H9 (cell line): ENCODE results near the gene CELF5. TPM values are rescaled to one million over a fixed set of nuclear protein-coding genes. Genes with fewer than 3 reads are reported as not detected.

ENCODE experiments used
- DNase-seq: peaks from one replicate; pipeline ENCODE4 v3.0.0-alpha.2; 2017
- H2AFZ ChIP-seq: one replicate; pipeline ENCODE4 v1.6.1; 2013; ENCODE audit warnings: mild to moderate bottlenecking, low read length, control low read depth, moderate library complexity
- H2AK5ac ChIP-seq: 2 replicates; pipeline ENCODE4 v1.6.1; 2013; ENCODE audit warnings: low read length, control low read depth, mixed read lengths; ENCODE audit not compliant: insufficient read length
- H2BK120ac ChIP-seq: one replicate; pipeline ENCODE4 v1.6.1; 2013; ENCODE audit warnings: low read depth, mild to moderate bottlenecking, low read length, control low read depth, inconsistent platforms; ENCODE audit not compliant: poor library complexity, severe bottlenecking
- H2BK12ac ChIP-seq: 2 replicates; pipeline ENCODE4 v1.6.1; 2013; ENCODE audit warnings: low read length, control low read depth, mixed read lengths, low read depth; ENCODE audit not compliant: insufficient read length
- H2BK15ac ChIP-seq: 2 replicates; pipeline ENCODE4 v1.6.1; 2013; ENCODE audit warnings: low read depth, low read length, control low read depth
- H2BK20ac ChIP-seq: one replicate; pipeline ENCODE4 v1.6.1; 2013; ENCODE audit warnings: low read depth, mild to moderate bottlenecking, low read length, control low read depth, inconsistent platforms; ENCODE audit not compliant: poor library complexity, severe bottlenecking
- H2BK5ac ChIP-seq: 2 replicates; pipeline ENCODE4 v1.6.1; 2013; ENCODE audit warnings: low read length, control low read depth, mixed read lengths; ENCODE audit not compliant: insufficient read length
- H3K14ac ChIP-seq: 2 replicates; pipeline ENCODE4 v1.6.1; 2013; ENCODE audit warnings: low read length, control low read depth; ENCODE audit not compliant: insufficient read depth
- H3K18ac ChIP-seq: 2 replicates; pipeline ENCODE4 v1.6.1; 2013; ENCODE audit warnings: low read depth, mild to moderate bottlenecking, mixed read lengths, low read length, control low read depth; ENCODE audit not compliant: insufficient read length
- H3K23ac ChIP-seq: 2 replicates; pipeline ENCODE4 v1.6.1; 2013; ENCODE audit warnings: low read length, control low read depth, mixed read lengths, low read depth; ENCODE audit not compliant: insufficient read length
- H3K23me2 ChIP-seq: 2 replicates; pipeline ENCODE4 v1.6.1; 2013; ENCODE audit warnings: low read depth, mild to moderate bottlenecking, mixed read lengths, low read length, control low read depth; ENCODE audit not compliant: insufficient read length, poor library complexity, severe bottlenecking
- H3K27ac ChIP-seq: 2 replicates; pipeline ENCODE4 v1.5.1; 2013; ENCODE audit warnings: low read length, control low read depth, mixed read lengths, low read depth; ENCODE audit not compliant: insufficient read length
- H3K27me3 ChIP-seq: 2 replicates; pipeline ENCODE4 v1.6.1; 2013; ENCODE audit warnings: low read length, control low read depth, inconsistent platforms; ENCODE audit not compliant: insufficient read depth
- H3K4ac ChIP-seq: 2 replicates; pipeline ENCODE4 v1.6.1; 2013; ENCODE audit warnings: low read depth, mild to moderate bottlenecking, control low read depth, inconsistent platforms, low read length, moderate library complexity
- H3K4me1 ChIP-seq: 2 replicates; pipeline ENCODE4 v1.6.1; 2013; ENCODE audit warnings: low read length, control low read depth, inconsistent platforms; ENCODE audit not compliant: insufficient read depth
- H3K4me2 ChIP-seq: 2 replicates; pipeline ENCODE4 v1.6.1; 2013; ENCODE audit warnings: low read length, control low read depth, mixed read lengths; ENCODE audit not compliant: insufficient read length, insufficient read depth
- H3K56ac ChIP-seq: 2 replicates; pipeline ENCODE4 v1.6.1; 2013; ENCODE audit warnings: low read depth, mild to moderate bottlenecking, mixed read lengths, low read length, control low read depth; ENCODE audit not compliant: insufficient read length
- H3K79me1 ChIP-seq: 2 replicates; pipeline ENCODE4 v1.6.1; 2013; ENCODE audit warnings: low read depth, mild to moderate bottlenecking, moderate library complexity, low read length, control low read depth, inconsistent platforms; ENCODE audit not compliant: insufficient read depth, poor library complexity, severe bottlenecking
- H3K79me2 ChIP-seq: 2 replicates; pipeline ENCODE4 v1.6.1; 2013; ENCODE audit warnings: low read length, control low read depth, inconsistent platforms; ENCODE audit not compliant: insufficient read depth
- H3K9ac ChIP-seq: 2 replicates; pipeline ENCODE4 v1.6.1; 2013; ENCODE audit warnings: low read length, control low read depth, mixed read lengths; ENCODE audit not compliant: insufficient read length; ENCODE audit errors: extremely low read depth
- H3K9me3 ChIP-seq: one replicate; pipeline ENCODE4 v1.6.1; 2013; ENCODE audit warnings: low read depth, low read length, inconsistent platforms; ENCODE audit not compliant: control insufficient read depth
- H3T11ph ChIP-seq: one replicate; pipeline ENCODE4 v1.6.1; 2013; ENCODE audit warnings: mild to moderate bottlenecking, low read length, control low read depth, inconsistent platforms
- H4K20me1 ChIP-seq: one replicate; pipeline ENCODE4 v1.6.1; 2013; ENCODE audit not compliant: control insufficient read depth, insufficient read length, insufficient read depth
- H4K5ac ChIP-seq: 2 replicates; pipeline ENCODE4 v1.6.1; 2013; ENCODE audit warnings: low read depth, mild to moderate bottlenecking, mixed read lengths, low read length, control low read depth; ENCODE audit not compliant: insufficient read length
- H4K8ac ChIP-seq: replicated peaks from 2 replicates; pipeline ENCODE4 v1.6.1; 2013; ENCODE audit warnings: low read length, control low read depth, mixed read lengths, low read depth; ENCODE audit not compliant: insufficient read length
- H4K91ac ChIP-seq: 2 replicates; pipeline ENCODE4 v1.6.1; 2013; ENCODE audit warnings: low read depth, mild to moderate bottlenecking, moderate library complexity, mixed read lengths, low read length, control low read depth; ENCODE audit not compliant: insufficient read length
- H3K27ac Mint-ChIP-seq, 3 experiments: 2 replicates in 2 of 3; 3 replicates in 1 of 3; pipeline ENCODE4 v1.8.0; 2020 to 2021; ENCODE audit warnings: mixed read lengths in 3 of 3, mild to moderate bottlenecking in 1 of 3, moderate library complexity in 1 of 3
- H3K27me3 Mint-ChIP-seq: 2 replicates; pipeline ENCODE4 v1.8.0; 2021; ENCODE audit warnings: low read depth, mild to moderate bottlenecking, moderate library complexity, mixed read lengths
- H3K36me3 Mint-ChIP-seq, 3 experiments: 2 replicates in 2 of 3; 3 replicates in 1 of 3; pipeline ENCODE4 v1.8.0; 2020 to 2021; ENCODE audit warnings: low read depth in 3 of 3, mixed read lengths in 3 of 3; ENCODE audit not compliant: insufficient read depth in 1 of 3
- H3K4me1 Mint-ChIP-seq, 2 experiments: 2 replicates each; pipeline ENCODE4 v1.8.0; 2020; ENCODE audit warnings: mixed read lengths in 2 of 2
- H3K4me3 Mint-ChIP-seq, 2 experiments: 2 replicates in 1 of 2; 3 replicates in 1 of 2; pipeline ENCODE4 v1.8.0; 2020 to 2021; ENCODE audit warnings: mild to moderate bottlenecking in 2 of 2, mixed read lengths in 2 of 2, moderate library complexity in 1 of 2
- H3K9me3 Mint-ChIP-seq, 2 experiments: 2 replicates in 1 of 2; 3 replicates in 1 of 2; pipeline ENCODE4 v1.8.0; 2020; ENCODE audit warnings: mild to moderate bottlenecking in 2 of 2, mixed read lengths in 2 of 2, moderate library complexity in 1 of 2
- CTCF ChIP-seq: fragments of 200-600 bp; sonication (generic); conservative IDR thresholded peaks from 3 replicates; pipeline ENCODE4 v1.8.0; 2021; ENCODE audit warnings: antibody characterized with exemption, mild to moderate bottlenecking
- WGBS: extraction: QIAGEN DNeasy Blood & Tissue Kit; methylation state at CpG from one replicate; pipeline ENCODE4 v1.1.7; 2013; ENCODE audit warnings: missing lambda C conversion rate, low lambda C conversion rate, mixed read lengths; ENCODE audit not compliant: insufficient read length; ENCODE audit errors: extremely low coverage; 5-methylcytosine and 5-hydroxymethylcytosine counted together
- total RNA-seq: library from RNA; stranded (reverse); gene quantifications from 2 replicates; pipeline ENCODE4 v1.2.1, GENCODE V29; 2021

CELF5 gene
- total RNA-seq, 1 experiment from 2014 or later: 4.8 TPM

DNA sequence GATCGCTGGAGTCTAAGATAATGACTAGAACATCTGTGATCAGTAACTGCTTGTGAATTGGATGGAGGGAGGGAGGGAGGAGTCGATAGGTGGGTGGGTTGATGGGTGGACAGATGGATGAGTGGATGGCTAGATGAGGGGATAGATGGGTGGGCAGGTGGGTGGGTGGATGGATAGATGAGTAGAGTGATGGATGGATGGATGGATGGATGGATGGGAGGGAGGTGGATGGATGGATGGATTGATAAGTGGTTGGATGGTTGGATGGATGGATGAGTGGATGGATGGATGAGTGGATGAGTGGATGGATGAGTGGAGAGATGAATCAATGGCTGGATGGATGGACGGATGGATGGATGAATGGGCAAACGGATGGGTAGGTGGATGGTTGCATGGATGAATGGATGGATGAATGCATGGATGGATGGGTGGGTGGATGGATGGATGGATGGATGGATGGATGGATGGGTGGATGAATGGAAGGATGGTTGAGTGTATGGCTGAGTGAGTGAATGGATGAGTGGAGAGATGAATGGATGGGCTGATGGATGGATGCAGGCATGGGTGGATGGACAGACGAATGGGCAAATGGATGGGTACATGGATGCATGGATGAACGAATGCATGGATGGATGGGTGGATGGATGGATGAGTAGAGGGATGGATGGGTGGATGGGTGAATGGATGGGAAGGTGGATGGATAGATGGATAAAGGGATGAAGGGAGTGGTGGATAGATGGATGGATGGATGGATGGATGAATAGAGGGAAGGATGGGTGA lies 97.9 kb downstream of the CELF5 start:
- Histone ChIP-seq H3K4me1 (no peaks in the 10 kb centered on the region), H3K23me2 (no peaks in the 10 kb centered on the region), H3K4ac (no peak overlapping the region), H3K27ac (no peak overlapping the region), H3K79me1 (no peaks in the 10 kb centered on the region), H4K91ac (no peak overlapping the region), H3K18ac (no peak overlapping the region), H3K23ac (no peak overlapping the region), H2AK5ac (no peak overlapping the region), H3T11ph (no peak overlapping the region), H2BK5ac (no peak overlapping the region), H3K56ac (no peak overlapping the region), H2AFZ (no peak overlapping the region), H4K20me1 (no peaks in the 10 kb centered on the region), H3K4me2 (no peak overlapping the region), H4K8ac (no peak overlapping the region), H3K27me3 (no peaks in the 10 kb centered on the region; the same call in 1 of the 2 replicates), H2BK120ac (no peak overlapping the region), H2BK12ac (no peak overlapping the region), H3K14ac (no peak overlapping the region), H2BK20ac (no peak overlapping the region), H2BK15ac (no peak overlapping the region), H4K5ac (no peak overlapping the region), H3K79me2 (no peaks in the 10 kb centered on the region), H3K9ac (no peak overlapping the region), H3K9me3 (no peaks in the 10 kb centered on the region)
- no peaks in the 10 kb centered on the region for H3K4me1 Mint-ChIP-seq
- no peaks in the 10 kb centered on the region for H3K36me3 Mint-ChIP-seq
- peak overlapping the region in 1 of 2 experiments; percentile 19; a peak in 1 of 5 replicates for H3K4me3 Mint-ChIP-seq
- H3K9me3 Mint-ChIP-seq: no peaks in the 10 kb centered on the region; a peak in 2 of 5 replicates
- WGBS: no CpG with 5 or more reads among the region's 6 CpGs
- H3K27me3 Mint-ChIP-seq: peaks cover 47% of the 10 kb centered on the region
- H3K27ac Mint-ChIP-seq: no peak overlapping the region
- TF ChIP-seq CTCF: no peak
- no peak for DNase-seq
